OCI-LY1 (cell line): ENCODE measurements around the gene PARD3.

Experiments used
- H2AFZ ChIP-seq: fragments of 200-600 bp; sonication (generic), shearing (Covaris generic); 2 replicates; pipeline ENCODE4 v1.6.0; 2014; ENCODE audit warnings: antibody characterized with exemption, mild to moderate bottlenecking, low read length
- H3F3A ChIP-seq: fragments of 200-600 bp; sonication (generic), shearing (Covaris generic); 2 replicates; pipeline ENCODE4 v1.6.0; 2014; ENCODE audit warnings: mild to moderate bottlenecking, antibody characterized with exemption, low read length, moderate library complexity; ENCODE audit not compliant: insufficient read depth
- H3K27ac ChIP-seq: fragments of 200-600 bp; sonication (generic); 2 replicates; pipeline ENCODE4 v1.5.1; 2014; ENCODE audit warnings: low read length, mixed run types, mild to moderate bottlenecking, low read depth; ENCODE audit not compliant: poor library complexity, severe bottlenecking
- H3K27me3 ChIP-seq: fragments of 200-600 bp; sonication (generic); 2 replicates; pipeline ENCODE4 v1.6.0; 2014; ENCODE audit warnings: antibody characterized with exemption, mild to moderate bottlenecking, low read length, moderate library complexity; ENCODE audit not compliant: insufficient read depth
- H3K36me3 ChIP-seq: fragments of 200-600 bp; sonication (generic); 2 replicates; pipeline ENCODE4 v1.6.1; 2014; ENCODE audit warnings: mild to moderate bottlenecking, antibody characterized with exemption, low read length, moderate library complexity, mixed read lengths; ENCODE audit not compliant: insufficient read depth
- H3K4me1 ChIP-seq: fragments of 200-600 bp; sonication (generic); 2 replicates; pipeline ENCODE4 v1.5.1; 2014; ENCODE audit warnings: mild to moderate bottlenecking, low read length, moderate library complexity; ENCODE audit not compliant: insufficient read depth, severe bottlenecking
- H3K4me2 ChIP-seq: fragments of 200-600 bp; sonication (generic), shearing (Covaris generic); 2 replicates; pipeline ENCODE4 v1.6.1; 2014; ENCODE audit warnings: low read length
- H3K4me3 ChIP-seq: fragments of 200-600 bp; sonication (generic); 2 replicates; pipeline ENCODE4 v1.5.1; 2014; ENCODE audit warnings: low read length, low read depth, mild to moderate bottlenecking, mixed read lengths; ENCODE audit not compliant: poor library complexity, severe bottlenecking
- H3K79me2 ChIP-seq: fragments of 200-600 bp; shearing (Covaris generic); 2 replicates; pipeline ENCODE4 v1.6.1; 2016; ENCODE audit warnings: mixed run types, low read length, mixed read lengths; ENCODE audit not compliant: insufficient read depth
- H3K9ac ChIP-seq: fragments of 200-600 bp; sonication (generic), shearing (Covaris generic); 2 replicates; pipeline ENCODE4 v1.6.1; 2014; ENCODE audit warnings: mild to moderate bottlenecking, low read length, mixed read lengths
- H3K9me2 ChIP-seq: fragments of 200-600 bp; sonication (generic), shearing (Covaris generic); 2 replicates; pipeline ENCODE4 v1.6.1; 2014; ENCODE audit warnings: low read depth, mild to moderate bottlenecking, low read length, mixed read lengths
- H3K9me3 ChIP-seq: fragments of 200-600 bp; shearing (Covaris generic); 2 replicates; pipeline ENCODE4 v1.6.1; 2014; ENCODE audit warnings: low read length, mixed read lengths
- H4K20me1 ChIP-seq: fragments of 200-600 bp; sonication (generic), shearing (Covaris generic); 2 replicates; pipeline ENCODE4 v1.6.0; 2016; ENCODE audit warnings: mild to moderate bottlenecking, low read length; ENCODE audit not compliant: insufficient read depth
- EZH2 ChIP-seq: fragments of 200-600 bp; sonication (generic), shearing (Covaris generic); IDR thresholded peaks from 2 replicates; pipeline ENCODE4 v1.8.0; 2017; ENCODE audit warnings: borderline replicate concordance, mixed run types, mild to moderate bottlenecking, antibody characterized with exemption, low read length, moderate library complexity, mixed read lengths
- TF ChIP-seq, protein P1 (sequence below): fragments of 200-600 bp; sonication (generic), shearing (Covaris generic); IDR thresholded peaks from 2 replicates; pipeline ENCODE4 v1.5.1; 2017; ENCODE audit warnings: mild to moderate bottlenecking, antibody characterized with exemption, low read length, moderate library complexity, mixed read lengths

PARD3 gene

DNA sequence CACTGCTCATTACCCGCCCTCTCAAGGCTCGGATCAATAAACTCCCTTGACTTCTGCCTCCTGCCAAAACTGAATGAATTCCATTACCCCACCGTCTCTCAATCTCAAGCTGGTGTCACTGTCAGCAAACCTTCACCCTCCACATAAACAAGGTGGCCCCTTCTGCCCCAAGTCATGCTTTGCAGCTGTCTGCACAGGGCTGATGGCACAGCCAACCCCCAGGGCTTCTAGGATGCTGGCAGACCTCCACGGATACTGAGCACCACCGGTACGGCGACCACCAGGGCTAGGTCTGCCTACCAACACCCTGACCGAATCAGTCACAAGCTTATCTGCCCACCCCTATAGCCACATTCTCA, 46.1 kb downstream of the PARD3 start:
- TF ChIP-seq, protein P1, sequence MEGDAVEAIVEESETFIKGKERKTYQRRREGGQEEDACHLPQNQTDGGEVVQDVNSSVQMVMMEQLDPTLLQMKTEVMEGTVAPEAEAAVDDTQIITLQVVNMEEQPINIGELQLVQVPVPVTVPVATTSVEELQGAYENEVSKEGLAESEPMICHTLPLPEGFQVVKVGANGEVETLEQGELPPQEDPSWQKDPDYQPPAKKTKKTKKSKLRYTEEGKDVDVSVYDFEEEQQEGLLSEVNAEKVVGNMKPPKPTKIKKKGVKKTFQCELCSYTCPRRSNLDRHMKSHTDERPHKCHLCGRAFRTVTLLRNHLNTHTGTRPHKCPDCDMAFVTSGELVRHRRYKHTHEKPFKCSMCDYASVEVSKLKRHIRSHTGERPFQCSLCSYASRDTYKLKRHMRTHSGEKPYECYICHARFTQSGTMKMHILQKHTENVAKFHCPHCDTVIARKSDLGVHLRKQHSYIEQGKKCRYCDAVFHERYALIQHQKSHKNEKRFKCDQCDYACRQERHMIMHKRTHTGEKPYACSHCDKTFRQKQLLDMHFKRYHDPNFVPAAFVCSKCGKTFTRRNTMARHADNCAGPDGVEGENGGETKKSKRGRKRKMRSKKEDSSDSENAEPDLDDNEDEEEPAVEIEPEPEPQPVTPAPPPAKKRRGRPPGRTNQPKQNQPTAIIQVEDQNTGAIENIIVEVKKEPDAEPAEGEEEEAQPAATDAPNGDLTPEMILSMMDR: no peak
- no peak for TF ChIP-seq EZH2
- Histone ChIP-seq H3K79me2 (no peaks in the 10 kb centered on the region), H4K20me1 (no peaks in the 10 kb centered on the region)

DNA sequence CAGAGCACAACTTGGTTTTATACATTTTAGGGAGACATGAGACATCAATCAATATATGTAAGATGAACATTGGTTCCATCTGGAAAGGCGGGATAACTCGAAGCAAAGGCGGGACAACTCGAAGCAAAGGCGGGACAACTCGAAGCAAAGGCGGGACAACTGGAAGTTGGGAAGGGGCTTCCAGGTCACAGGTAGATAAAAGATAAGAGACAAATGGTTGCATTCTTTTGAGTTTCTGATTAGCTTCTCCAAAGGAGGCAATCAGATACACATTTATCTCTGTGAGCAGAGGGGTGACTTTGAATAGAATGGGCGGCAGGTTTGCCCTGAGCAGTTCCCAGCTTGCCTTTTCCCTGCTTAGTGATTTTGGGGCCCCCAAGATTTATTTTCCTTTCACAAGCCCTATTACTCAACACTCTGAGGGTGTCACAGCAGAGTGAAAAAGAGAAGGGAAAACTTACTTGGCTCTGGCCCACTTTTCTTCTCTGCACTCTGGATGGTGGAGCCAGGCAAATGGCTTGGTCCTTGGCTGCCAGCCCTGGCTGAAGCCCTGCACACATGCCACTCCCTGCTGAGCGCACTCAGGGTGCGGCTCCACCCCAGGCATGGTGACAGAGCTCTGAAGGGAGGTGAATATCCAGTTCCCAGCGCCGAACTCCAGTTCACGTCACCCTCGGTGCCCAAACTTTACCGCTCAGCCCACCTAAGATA, 46.7 kb downstream of the PARD3 start:
- no peak overlapping the region for H2AFZ ChIP-seq
- H3K79me2 ChIP-seq: no peaks in the 10 kb centered on the region
- H4K20me1 ChIP-seq: no peaks in the 10 kb centered on the region

More for the DNA sequence above, 46.1 kb downstream of the PARD3 start:
- H3K27ac ChIP-seq: no peak overlapping the region
- H3K9ac ChIP-seq: no peak overlapping the region
- no peaks in the 10 kb centered on the region for H3F3A ChIP-seq
- no peak overlapping the region for H3K4me2 ChIP-seq
- no peaks in the 10 kb centered on the region for H3K27me3 ChIP-seq
- no peak overlapping the region for H3K4me3 ChIP-seq
- no peaks in the 10 kb centered on the region for H3K36me3 ChIP-seq
- H3K9me3 ChIP-seq: no peaks in the 10 kb centered on the region
- no peak overlapping the region for H2AFZ ChIP-seq
- H3K9me2 ChIP-seq: no peaks in the 10 kb centered on the region
- H3K4me1 ChIP-seq: no peaks in the 10 kb centered on the region

DNA sequence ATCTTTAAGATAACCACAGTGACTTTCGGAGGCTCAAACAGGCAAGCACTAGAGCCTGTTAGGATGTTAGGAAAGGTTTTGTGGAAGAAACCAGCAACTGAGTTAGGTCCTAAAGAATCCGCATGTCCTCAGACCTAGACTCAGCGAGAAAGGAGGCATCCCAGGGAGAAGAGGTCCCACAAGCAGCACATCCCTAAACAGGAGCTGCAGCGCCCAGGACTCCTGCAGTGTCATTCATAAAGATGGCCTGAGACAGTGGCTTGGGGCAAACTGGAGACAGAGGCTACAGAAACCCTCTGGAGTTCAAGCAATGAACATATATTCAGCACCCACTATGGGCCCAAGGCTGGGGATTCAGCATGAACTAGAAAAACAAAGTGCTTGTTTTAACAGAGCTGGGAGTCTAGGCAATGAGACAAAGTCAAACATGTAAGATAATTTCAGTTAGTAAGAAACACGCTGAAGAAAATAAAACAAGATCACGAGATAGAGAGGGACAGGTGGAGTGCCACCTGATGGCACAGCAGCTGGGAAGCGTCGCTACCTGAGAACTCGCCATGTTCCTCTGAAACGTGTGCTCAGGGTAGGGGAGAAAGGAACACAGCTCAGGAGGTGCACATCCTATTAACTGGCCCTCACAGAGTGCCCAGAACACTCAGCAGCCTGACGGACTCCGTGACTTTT, 48.1 kb downstream of the PARD3 start:
- TF ChIP-seq, protein P1: no peak
- TF ChIP-seq EZH2: no peak
- Histone ChIP-seq H3K4me1 (no peaks in the 10 kb centered on the region), H3K9ac (no peak overlapping the region), H3K9me3 (no peaks in the 10 kb centered on the region), H3K9me2 (no peaks in the 10 kb centered on the region), H3K36me3 (no peaks in the 10 kb centered on the region), H3F3A (no peaks in the 10 kb centered on the region), H3K4me2 (no peak overlapping the region), H2AFZ (no peak overlapping the region), H3K4me3 (no peak overlapping the region), H3K79me2 (no peaks in the 10 kb centered on the region), H3K27ac (no peak overlapping the region), H4K20me1 (no peaks in the 10 kb centered on the region), H3K27me3 (no peaks in the 10 kb centered on the region)

More for the DNA sequence above, 46.7 kb downstream of the PARD3 start:
- Histone ChIP-seq H3K9ac (no peak overlapping the region), H3K4me1 (no peaks in the 10 kb centered on the region), H3K4me2 (no peak overlapping the region), H3K9me2 (no peaks in the 10 kb centered on the region), H3K27ac (no peak overlapping the region), H3K4me3 (no peak overlapping the region), H3K27me3 (no peaks in the 10 kb centered on the region), H3F3A (no peaks in the 10 kb centered on the region), H3K36me3 (no peaks in the 10 kb centered on the region), H3K9me3 (no peaks in the 10 kb centered on the region)
- TF ChIP-seq, protein P1: no peak
- no peak for TF ChIP-seq EZH2
